K562 (cell line): ENCODE measurements around the gene BNIP5. TPM values are rescaled to one million over a fixed set of nuclear protein-coding genes. Genes with fewer than 3 reads are reported as not detected.

Source experiments
- ATF1 ChIP-seq, 2 experiments: fragments of 450-650 bp in 1 of 2; IDR thresholded peaks; 2 replicates each; pipeline ENCODE4 v1.6.1; 2016; ENCODE audit warnings: missing compliant biosample characterization in 1 of 2, missing genetic modification characterization in 1 of 2
- E2F5 ChIP-seq: sonication (generic); formaldehyde crosslinking; IDR thresholded peaks from 2 replicates; pipeline ENCODE4 v1.8.0; 2022; ENCODE audit warnings: mild to moderate bottlenecking, missing genetic modification reagents
- GATAD2A ChIP-seq: fragments of 450-650 bp; IDR thresholded peaks from 2 replicates; pipeline ENCODE4 v1.6.1; 2017
- HDAC1 ChIP-seq, 2 experiments: fragments of 450-650 bp; IDR thresholded peaks; 2 replicates each; pipeline ENCODE4 v1.6.1; 2016 to 2017; ENCODE audit warnings: inconsistent platforms in 1 of 2, mild to moderate bottlenecking in 1 of 2, moderate library complexity in 1 of 2
- HDAC2 ChIP-seq: fragments of 450-650 bp; IDR thresholded peaks from 2 replicates; pipeline ENCODE4 v1.6.1; 2016; ENCODE audit warnings: mild to moderate bottlenecking
- HNRNPK ChIP-seq: fragments of 200-400 bp; formaldehyde crosslinking; IDR thresholded peaks from one replicate; pipeline ENCODE4 v1.6.1; 2018; ENCODE audit warnings: mild to moderate bottlenecking, low read depth, low read length; ENCODE audit not compliant: poor library complexity, severe bottlenecking
- HOMEZ ChIP-seq: fragments of 250-450 bp; sonication (Bioruptor Pico); IDR thresholded peaks from 2 replicates; pipeline ENCODE4 v1.4.0; 2020; ENCODE audit warnings: mild to moderate bottlenecking, moderate library complexity
- HSF4 ChIP-seq: fragments of 250-450 bp; sonication (Bioruptor Pico); IDR thresholded peaks from 2 replicates; pipeline ENCODE4 v2.1.2; 2022; ENCODE audit warnings: mild to moderate bottlenecking, moderate library complexity, borderline replicate concordance
- KAT7 ChIP-seq: sonication (generic); formaldehyde crosslinking; IDR thresholded peaks from 2 replicates; pipeline ENCODE4 v1.8.0; 2022; ENCODE audit warnings: missing genetic modification reagents, mild to moderate bottlenecking, borderline replicate concordance
- KLF1 ChIP-seq: fragments of 450-650 bp; IDR thresholded peaks from 2 replicates; pipeline ENCODE4 v1.6.1; 2016; ENCODE audit warnings: missing genetic modification characterization, missing compliant biosample characterization
- L3MBTL2 ChIP-seq: fragments of 450-650 bp; IDR thresholded peaks from 2 replicates; pipeline ENCODE4 v1.6.1; 2016; ENCODE audit warnings: mild to moderate bottlenecking, moderate library complexity
- MXI1 ChIP-seq: IDR thresholded peaks from 2 replicates; pipeline ENCODE4 v1.6.1; 2011; ENCODE audit warnings: low read depth, mild to moderate bottlenecking, improper control_type of control experiment, low read length
- NCOR1 ChIP-seq: fragments of 450-650 bp; IDR thresholded peaks from 2 replicates; pipeline ENCODE4 v1.6.1; 2016; ENCODE audit warnings: mild to moderate bottlenecking, moderate library complexity
- POLR2AphosphoS5 ChIP-seq: IDR thresholded peaks from 2 replicates; pipeline ENCODE4 v1.6.1; 2011; ENCODE audit warnings: mild to moderate bottlenecking, low read depth, low read length, moderate library complexity; ENCODE audit not compliant: control insufficient read depth, insufficient read depth
- POLR2G ChIP-seq: fragments of 200-400 bp; formaldehyde crosslinking; IDR thresholded peaks from 2 replicates; pipeline ENCODE4 v1.6.1; 2017; ENCODE audit warnings: low read depth, mild to moderate bottlenecking, antibody characterized with exemption, low read length, moderate library complexity
- RBM14 ChIP-seq: fragments of 200-400 bp; formaldehyde crosslinking; IDR thresholded peaks from 2 replicates; pipeline ENCODE4 v1.6.1; 2018; ENCODE audit warnings: low read depth, mild to moderate bottlenecking, low read length, moderate library complexity, borderline replicate concordance; ENCODE audit not compliant: insufficient read depth
- TAL1 ChIP-seq: fragments of 450-650 bp; IDR thresholded peaks from 2 replicates; pipeline ENCODE4 v1.6.1; 2016; ENCODE audit warnings: mild to moderate bottlenecking
- TEAD4 ChIP-seq, 2 experiments: sonication (generic) in 1 of 2; formaldehyde crosslinking in 1 of 2; IDR thresholded peaks; 2 replicates each; pipeline versions ENCODE4 v1.6.1 to v1.8.0; 2012 to 2022; ENCODE audit warnings: borderline replicate concordance in 1 of 2, inconsistent platforms in 1 of 2, low read length in 1 of 2, mild to moderate bottlenecking in 1 of 2, missing genetic modification reagents in 1 of 2
- TRIM24 ChIP-seq, 2 experiments: fragments of 450-650 bp; IDR thresholded peaks; 2 replicates each; pipeline ENCODE4 v1.6.1; 2016
- ZNF143 ChIP-seq: sonication (generic); formaldehyde crosslinking; IDR thresholded peaks from 2 replicates; pipeline ENCODE4 v1.9.0; 2022; ENCODE audit warnings: mild to moderate bottlenecking, missing genetic modification reagents
- ZNF24 ChIP-seq: fragments of 450-650 bp; IDR thresholded peaks from 2 replicates; pipeline ENCODE4 v1.6.1; 2016
- ZNF408 ChIP-seq: fragments of 250-450 bp; sonication (Bioruptor Pico); IDR thresholded peaks from 2 replicates; pipeline ENCODE4 v1.4.0; 2020; ENCODE audit warnings: low read depth, mild to moderate bottlenecking, moderate library complexity
- ZNF76 ChIP-seq: fragments of 250-450 bp; sonication (Bioruptor Pico); IDR thresholded peaks from 2 replicates; pipeline ENCODE4 v1.4.0; 2020; ENCODE audit warnings: mild to moderate bottlenecking, moderate library complexity, borderline replicate concordance
- ZNF766 ChIP-seq: fragments of 200-800 bp; sonication (Bioruptor generic); conservative IDR thresholded peaks from 2 replicates; pipeline ENCODE4 v1.6.1; 2016; ENCODE audit warnings: missing genetic modification characterization, missing compliant biosample characterization
- ZZZ3 ChIP-seq: fragments of 450-650 bp; IDR thresholded peaks from 2 replicates; pipeline ENCODE4 v1.6.1; 2016; ENCODE audit warnings: antibody characterized with exemption, mild to moderate bottlenecking, moderate library complexity
- polyA plus RNA-seq, 8 experiments: library from polyadenylated mRNA; depleted of rRNA in 4 of 8; stranded (reverse) in 5 of 8; unstranded in 3 of 8; fragments of >200 nt; fragmentation: Nextera tagmentation in 2 of 8; fragmentation: Illumina TruSeq in 1 of 8; extraction: Ambion mirVana in 2 of 8; extraction: Trizol in 1 of 8; gene quantifications; 2 replicates each; pipeline versions ENCODE4 v1.2.1 to v1.2.3, GENCODE V29; 2011 to 2014; ENCODE audit warnings: inconsistent platforms in 1 of 8, missing spikeins in 1 of 8
- total RNA-seq, 7 experiments: library from RNA; depleted of rRNA in 6 of 7; stranded (reverse); fragments of >200 nt in 6 of 7; fragmentation: Illumina TruSeq in 2 of 7; extraction: Trizol in 2 of 7; gene quantifications; 2 replicates each; pipeline versions ENCODE4 v1.2.1 to v1.2.3, GENCODE V29; 2011 to 2021; ENCODE audit warnings: low replicate concordance in 1 of 7
- TF ChIP-seq, protein P1 (sequence below): IDR thresholded peaks from 2 replicates; pipeline ENCODE4 v1.6.1; 2014; ENCODE audit warnings: antibody characterized with exemption
- TF ChIP-seq, protein P2 (sequence below): sonication (generic); formaldehyde crosslinking; IDR thresholded peaks from 2 replicates; pipeline ENCODE4 v1.9.0; 2022; ENCODE audit warnings: mild to moderate bottlenecking, missing genetic modification reagents

Gene BNIP5
- total and polyA plus RNA-seq, 9 of the 15 experiments (the other 6 are each of a cell fraction or from before 2014, with no cell fraction given) = not detected

DNA sequence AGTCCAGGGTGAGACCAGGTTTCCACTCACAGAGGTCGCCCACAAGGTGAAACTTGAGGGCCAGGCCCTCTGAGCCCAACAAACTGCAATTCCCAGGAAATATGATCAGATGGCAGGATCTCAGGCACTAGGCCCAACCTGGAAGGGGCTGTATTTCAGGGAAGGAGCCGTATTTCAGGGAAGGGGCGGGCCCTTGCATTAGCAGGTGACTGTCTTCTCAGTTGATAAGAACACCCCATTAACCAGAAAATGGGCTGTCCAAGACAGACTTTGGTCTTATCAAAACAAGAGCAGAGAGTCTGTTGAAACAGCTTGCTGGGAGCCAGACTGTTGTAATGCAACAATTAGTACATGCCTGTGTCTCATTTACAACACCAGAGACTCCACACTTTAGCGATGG is 10.9 kb upstream of the BNIP5 start (continued):
- TF ChIP-seq RBM14 (no peak), ZNF766 (CRISPR knock-in tag) (no peak), NCOR1 (peak; percentile 87), HOMEZ (CRISPR knock-in tag) (no peak), HDAC1 (IDR thresholded peaks at IDR 0.05) (peak in 1 of 2 experiments; percentile 62; a peak in 2 of 4 replicates), HDAC2 (peak; percentile 75; the same call in 1 of the 2 replicates), HSF4 (CRISPR knock-in tag) (no peak), TAL1 (peak; percentile 83), GATAD2A (peak; percentile 70; the same call in 1 of the 2 replicates), KLF1 (tag) (peak; percentile 47; the same call in 1 of the 2 replicates), POLR2AphosphoS5 (peak; percentile 64), ZNF24 (no peak), ATF1 (CRISPR knock-in tag; IDR thresholded peaks at IDR 0.05) (no peak), ATF1 (tag; IDR thresholded peaks at IDR 0.05) (peak; percentile 50), MXI1 (no peak), ZNF143 (CRISPR knock-in tag) (no peak), TRIM24 (IDR thresholded peaks at IDR 0.05) (peak; percentile 71 to 72), L3MBTL2 (peak; percentile 57), ZZZ3 (no peak), E2F5 (CRISPR knock-in tag) (no peak), ZNF408 (CRISPR knock-in tag) (no peak), ZNF76 (CRISPR knock-in tag) (no peak), POLR2G (no peak), TEAD4 (IDR thresholded peaks at IDR 0.05; ENCODE audit: low read length) (peak; percentile 91), TEAD4 (CRISPR knock-in tag; IDR thresholded peaks at IDR 0.05; ENCODE audit: borderline replicate concordance) (no peak), HNRNPK (no peak), KAT7 (CRISPR knock-in tag) (0 out of 2 replicates have a peak, but pooled peaks have one; percentile 22)
- TF ChIP-seq, protein P1, sequence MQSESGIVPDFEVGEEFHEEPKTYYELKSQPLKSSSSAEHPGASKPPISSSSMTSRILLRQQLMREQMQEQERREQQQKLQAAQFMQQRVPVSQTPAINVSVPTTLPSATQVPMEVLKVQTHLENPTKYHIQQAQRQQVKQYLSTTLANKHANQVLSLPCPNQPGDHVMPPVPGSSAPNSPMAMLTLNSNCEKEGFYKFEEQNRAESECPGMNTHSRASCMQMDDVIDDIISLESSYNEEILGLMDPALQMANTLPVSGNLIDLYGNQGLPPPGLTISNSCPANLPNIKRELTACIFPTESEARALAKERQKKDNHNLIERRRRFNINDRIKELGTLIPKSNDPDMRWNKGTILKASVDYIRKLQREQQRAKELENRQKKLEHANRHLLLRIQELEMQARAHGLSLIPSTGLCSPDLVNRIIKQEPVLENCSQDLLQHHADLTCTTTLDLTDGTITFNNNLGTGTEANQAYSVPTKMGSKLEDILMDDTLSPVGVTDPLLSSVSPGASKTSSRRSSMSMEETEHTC = 0 out of 2 replicates have a peak, but pooled peaks have one; percentile 50
- TF ChIP-seq, protein P2, sequence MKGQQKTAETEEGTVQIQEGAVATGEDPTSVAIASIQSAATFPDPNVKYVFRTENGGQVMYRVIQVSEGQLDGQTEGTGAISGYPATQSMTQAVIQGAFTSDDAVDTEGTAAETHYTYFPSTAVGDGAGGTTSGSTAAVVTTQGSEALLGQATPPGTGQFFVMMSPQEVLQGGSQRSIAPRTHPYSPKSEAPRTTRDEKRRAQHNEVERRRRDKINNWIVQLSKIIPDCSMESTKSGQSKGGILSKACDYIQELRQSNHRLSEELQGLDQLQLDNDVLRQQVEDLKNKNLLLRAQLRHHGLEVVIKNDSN (CRISPR knock-in tag) = peak; percentile 41; the same call in 1 of the 2 replicates
